Activated CD8-positive, alpha-beta memory T cell treated with anti-CD3 and anti-CD28 coated beads, Interleukin-2, amount 50 U/mL, for 4 hours (primary cell): Measurements from ENCODE around the gene SRGAP1.
"Not testable (repeated sequence)": the region's sequence is repeated elsewhere in the genome, so short reads cannot be mapped to it uniquely, and the experiment has no call there.

Experiments
- DNase-seq: peaks from one replicate; pipeline ENCODE4 v3.0.0-alpha.2; 2020

Gene SRGAP1

GRCh38 chr12:64092507-64093196 lies 248.2 kb downstream of the SRGAP1 start:
- DNase-seq, result no peak

- no peak for DNase-seq
Observed at GRCh38 chr12:64093689-64094088, 249.2 kb downstream of the SRGAP1 start.

- DNase-seq, result no peak
Observed at GRCh38 chr12:64097366-64098105, 253.0 kb downstream of the SRGAP1 start.

GRCh38 chr12:64098709-64099354 lies 254.3 kb downstream of the SRGAP1 start:
- DNase-seq, result no peak

GRCh38 chr12:64099397-64099796 lies 254.9 kb downstream of the SRGAP1 start:
- no peak for DNase-seq

GRCh38 chr12:64102339-64102738 lies 257.8 kb downstream of the SRGAP1 start:
- DNase-seq, result no peak

GRCh38 chr12:64103825-64104740 lies 259.6 kb downstream of the SRGAP1 start:
- no peak for DNase-seq

GRCh38 chr12:64105026-64105425 lies 260.5 kb downstream of the SRGAP1 start:
- no peak for DNase-seq

- no peak for DNase-seq
Observed at GRCh38 chr12:64107776-64108175, 263.3 kb downstream of the SRGAP1 start.

- DNase-seq, result no peak
Observed at GRCh38 chr12:64109706-64110105, 265.2 kb downstream of the SRGAP1 start.

GRCh38 chr12:64110864-64111263 lies 266.4 kb downstream of the SRGAP1 start:
- no peak for DNase-seq

- DNase-seq, result no peak
Observed at GRCh38 chr12:64116969-64117368, 272.5 kb downstream of the SRGAP1 start.

GRCh38 chr12:64120568-64120967 lies 276.1 kb downstream of the SRGAP1 start:
- DNase-seq, result no peak

GRCh38 chr12:64121086-64121485 lies 276.6 kb downstream of the SRGAP1 start:
- not testable (repeated sequence) for DNase-seq

- no peak for DNase-seq
Observed at GRCh38 chr12:64122154-64122553, 277.7 kb downstream of the SRGAP1 start.

- no peak for DNase-seq
Observed at GRCh38 chr12:64122995-64123394, 278.5 kb downstream of the SRGAP1 start.

- DNase-seq, result no peak
Observed at GRCh38 chr12:64123448-64123847, 278.9 kb downstream of the SRGAP1 start.

- no peak for DNase-seq
Observed at GRCh38 chr12:64124511-64125197, 280.2 kb downstream of the SRGAP1 start.

- no peak for DNase-seq
Observed at GRCh38 chr12:64125913-64126312, 281.4 kb downstream of the SRGAP1 start.

GRCh38 chr12:64127811-64128210 lies 283.3 kb downstream of the SRGAP1 start:
- DNase-seq, result no peak

- no peak for DNase-seq
Observed at GRCh38 chr12:64128366-64128765, 283.9 kb downstream of the SRGAP1 start.

GRCh38 chr12:64130476-64130875 lies 286.0 kb downstream of the SRGAP1 start:
- not testable (repeated sequence) for DNase-seq
